SK-N-SH (cell line): ENCODE results near the gene PMP22. TPM values are rescaled to one million over a fixed set of nuclear protein-coding genes. Genes with fewer than 3 reads are reported as not detected.

Source experiments
- CTCF ChIA-PET: fragments of 300-600, 350-600 bp; formaldehyde crosslinking; extraction: SDS; loops from one replicate; lab custom pipeline; 2021; lab: Yijun Ruan, JAX
- POLR2A ChIA-PET: fragments of 350-600 bp; sonication (Branson Sonifier 250); formaldehyde crosslinking; extraction: SDS; loops from one replicate; lab custom pipeline; 2020; ENCODE audit warnings: antibody characterized with exemption, inconsistent platforms; lab: Yijun Ruan, JAX
- DNase-seq: peaks from one replicate; pipeline ENCODE4 v3.0.0; 2012
- H2AFZ ChIP-seq: fragments of 200-600 bp; sonication (generic); 2 replicates; pipeline ENCODE4 v1.8.1; 2016; ENCODE audit warnings: antibody characterized with exemption, mild to moderate bottlenecking, low read depth
- H3F3A ChIP-seq: fragments of 200-600 bp; sonication (generic); replicated peaks from 2 replicates; pipeline ENCODE3; 2016; ENCODE audit warnings: antibody characterized with exemption, mild to moderate bottlenecking; ENCODE audit not compliant: insufficient read depth
- H3K27ac ChIP-seq, 2 experiments: fragments of 200-500 bp in 1 of 2; fragments of 200-600 bp in 1 of 2; sonication (Bioruptor generic) in 1 of 2; sonication (generic), shearing (Covaris generic) in 1 of 2; 2 replicates each; pipeline versions ENCODE4 v1.5.1 to v1.6.1; 2014 to 2016; ENCODE audit warnings: low read depth in 2 of 2, inconsistent platforms in 1 of 2, low read length in 1 of 2, mild to moderate bottlenecking in 1 of 2, mixed read lengths in 1 of 2
- H3K27me3 ChIP-seq: fragments of 200-600 bp; sonication (generic), shearing (Covaris generic); 2 replicates; pipeline ENCODE4 v1.6.1; 2016; ENCODE audit warnings: mixed run types; ENCODE audit not compliant: insufficient read depth
- H3K36me3 ChIP-seq, 2 experiments: fragments of 200-500 bp in 1 of 2; fragments of 200-600 bp in 1 of 2; sonication (Bioruptor generic) in 1 of 2; sonication (generic) in 1 of 2; replicated peaks in 1 of 2; 2 replicates each; pipeline versions ENCODE3 to v1.5.1; 2014 to 2016; ENCODE audit warnings: low read length in 1 of 2, mild to moderate bottlenecking in 1 of 2; ENCODE audit not compliant: insufficient read depth in 2 of 2, control insufficient read depth in 1 of 2
- H3K4me1 ChIP-seq, 2 experiments: fragments of 200-500 bp in 1 of 2; fragments of 200-600 bp in 1 of 2; sonication (Bioruptor generic) in 1 of 2; sonication (generic), shearing (Covaris generic) in 1 of 2; 2 replicates each; pipeline versions ENCODE4 v1.5.1 to v1.6.1; 2014 to 2016; ENCODE audit warnings: low read depth in 1 of 2, low read length in 1 of 2, mixed run types in 1 of 2; ENCODE audit not compliant: insufficient read depth in 2 of 2, control insufficient read depth in 1 of 2
- H3K4me2 ChIP-seq: fragments of 200-600 bp; sonication (generic), shearing (Covaris generic); 2 replicates; pipeline ENCODE4 v1.6.1; 2017; ENCODE audit warnings: mixed run types
- H3K4me3 ChIP-seq, 2 experiments: fragments of 200-500 bp in 1 of 2; fragments of 200-600 bp in 1 of 2; sonication (Bioruptor generic) in 1 of 2; sonication (generic), shearing (Covaris generic) in 1 of 2; 2 replicates each; pipeline versions ENCODE4 v1.5.1 to v1.8.1; 2014 to 2016; ENCODE audit warnings: low read depth in 2 of 2, inconsistent platforms in 1 of 2, low read length in 1 of 2, mild to moderate bottlenecking in 1 of 2, mixed read lengths in 1 of 2, moderate library complexity in 1 of 2
- H3K79me2 ChIP-seq: fragments of 200-600 bp; sonication (generic); 2 replicates; pipeline ENCODE4 v1.8.1; 2017; ENCODE audit warnings: mild to moderate bottlenecking; ENCODE audit not compliant: insufficient read depth
- H3K9ac ChIP-seq: fragments of 200-600 bp; sonication (generic); 2 replicates; pipeline ENCODE4 v1.6.1; 2017; ENCODE audit warnings: mixed run types
- H3K9me2 ChIP-seq: fragments of 200-600 bp; sonication (generic); 2 replicates; pipeline ENCODE4 v1.6.1; 2017; ENCODE audit warnings: mixed run types
- H3K9me3 ChIP-seq: fragments of 200-600 bp; sonication (generic); 2 replicates; pipeline ENCODE4 v1.6.1; 2017; ENCODE audit warnings: mixed run types, mild to moderate bottlenecking, moderate library complexity
- H4K20me1 ChIP-seq: fragments of 200-600 bp; sonication (generic); 2 replicates; pipeline ENCODE4 v1.6.1; 2017; ENCODE audit warnings: mild to moderate bottlenecking, mixed run types; ENCODE audit not compliant: insufficient read depth
- ELF1 ChIP-seq: IDR thresholded peaks from 2 replicates; pipeline ENCODE4 v1.4.0; 2012
- EP300 ChIP-seq, 2 experiments: IDR thresholded peaks; 2 replicates each; pipeline versions ENCODE4 v1.4.0 to v1.6.1; 2012; ENCODE audit warnings: borderline replicate concordance in 1 of 2, low read depth in 1 of 2, low read length in 1 of 2
- FOSL2 ChIP-seq: IDR thresholded peaks from 2 replicates; pipeline ENCODE4 v1.4.0; 2012; ENCODE audit warnings: low read depth, mild to moderate bottlenecking, moderate library complexity, borderline replicate concordance
- FOXJ3 ChIP-seq: sonication (generic); formaldehyde crosslinking; IDR thresholded peaks from 2 replicates; pipeline ENCODE4 v1.5.1; 2020; ENCODE audit warnings: mild to moderate bottlenecking, missing genetic modification reagents
- GABPA ChIP-seq: IDR thresholded peaks from 2 replicates; pipeline ENCODE4 v1.4.0; 2012; ENCODE audit warnings: low read depth, mild to moderate bottlenecking
- JUND ChIP-seq: IDR thresholded peaks from 2 replicates; pipeline ENCODE4 v1.4.0; 2012
- NFIC ChIP-seq: IDR thresholded peaks from 2 replicates; pipeline ENCODE4 v1.4.0; 2012; ENCODE audit warnings: borderline replicate concordance
- NRF1 ChIP-seq: IDR thresholded peaks from 2 replicates; pipeline ENCODE4 v1.6.1; 2012; ENCODE audit warnings: low read depth, mild to moderate bottlenecking, low read length
- RAD21 ChIP-seq: IDR thresholded peaks from 2 replicates; pipeline ENCODE4 v1.6.1; 2012; ENCODE audit warnings: mild to moderate bottlenecking, low read length
- RFX5 ChIP-seq: IDR thresholded peaks from 2 replicates; pipeline ENCODE4 v1.6.1; 2012; ENCODE audit warnings: mild to moderate bottlenecking, improper control_type of control experiment, low read length
- RXRA ChIP-seq: IDR thresholded peaks from 2 replicates; pipeline ENCODE4 v1.4.0; 2012; ENCODE audit warnings: low read depth, mild to moderate bottlenecking, borderline replicate concordance
- SIN3A ChIP-seq: IDR thresholded peaks from 2 replicates; pipeline ENCODE4 v1.6.1; 2012; ENCODE audit warnings: low read depth, mild to moderate bottlenecking, low read length, moderate library complexity, borderline replicate concordance
- SMC3 ChIP-seq: IDR thresholded peaks from 2 replicates; pipeline ENCODE4 v1.6.1; 2012; ENCODE audit warnings: low read depth, low read length, improper control_type of control experiment
- TCF12 ChIP-seq: IDR thresholded peaks from 2 replicates; pipeline ENCODE4 v1.4.0; 2012
- TEAD4 ChIP-seq: IDR thresholded peaks from 2 replicates; pipeline ENCODE4 v1.4.0; 2012; ENCODE audit warnings: mild to moderate bottlenecking, borderline replicate concordance; ENCODE audit not compliant: insufficient read depth
- YY1 ChIP-seq: IDR thresholded peaks from 2 replicates; pipeline ENCODE4 v1.4.0; 2012; ENCODE audit warnings: low read depth, mild to moderate bottlenecking
- WGBS: methylation state at CpG from one replicate; pipeline ENCODE4 v1.1.6; 2017; ENCODE audit warnings: low lambda C conversion rate; 5-methylcytosine and 5-hydroxymethylcytosine counted together
- polyA plus RNA-seq, 3 experiments: library from polyadenylated mRNA; depleted of rRNA; stranded (reverse); fragments of >200 nt; gene quantifications; 2 replicates each; pipeline ENCODE4 v1.2.3, GENCODE V29; 2012
- TF ChIP-seq, protein P1 (sequence below): IDR thresholded peaks from 2 replicates; pipeline ENCODE4 v1.6.1; 2012; ENCODE audit warnings: mild to moderate bottlenecking, low read depth, low read length, moderate library complexity
- TF ChIP-seq, protein P2 (sequence below): IDR thresholded peaks from 2 replicates; pipeline ENCODE4 v1.4.0; 2012; ENCODE audit warnings: low read depth, borderline replicate concordance
- TF ChIP-seq, protein P3 (sequence below): IDR thresholded peaks from 2 replicates; pipeline ENCODE4 v1.4.0; 2012; ENCODE audit warnings: low read depth
- TF ChIP-seq, protein P4 (sequence below): fragments of 150-350 bp; IDR thresholded peaks from 2 replicates; pipeline ENCODE4 v1.6.1; 2017; ENCODE audit warnings: antibody characterized with exemption, low read length, low read depth, borderline replicate concordance

PMP22 gene
- polyA plus RNA-seq, 1 of the 3 experiments (the other 2 are of a cell fraction): 82.5 TPM

DNA sequence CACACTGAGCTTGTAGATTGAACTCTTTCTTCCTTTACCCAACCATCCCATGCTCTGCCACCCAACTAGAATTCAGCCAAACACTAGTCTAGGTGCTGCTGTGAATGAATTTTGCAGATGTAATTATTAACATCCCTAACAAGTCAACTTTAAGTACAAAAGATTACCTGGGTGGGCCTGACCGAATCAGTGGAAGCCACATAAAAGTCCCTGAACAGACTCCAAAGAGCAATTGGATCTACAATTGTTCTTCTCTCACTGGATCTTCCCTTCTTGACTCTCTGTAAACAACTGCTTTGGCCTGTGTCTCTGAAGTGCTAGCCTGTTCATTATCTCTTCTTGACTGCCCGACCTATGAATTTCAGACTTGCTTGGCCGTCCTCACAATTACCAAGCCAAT lies 67.9 kb downstream of the PMP22 start:
- ChIA-PET POLR2A (no interaction called here), CTCF (no interaction called here)
- Histone ChIP-seq H3F3A (no peaks in the 10 kb centered on the region), H4K20me1 (no peaks in the 10 kb centered on the region), H3K9me3 (no peaks in the 10 kb centered on the region), H3K27me3 (no peaks in the 10 kb centered on the region), H3K27ac (no peak overlapping the region), H3K36me3 (no peaks in the 10 kb centered on the region), H3K4me3 (no peak overlapping the region), H2AFZ (no peak overlapping the region), H3K9ac (no peak overlapping the region), H3K4me2 (no peak overlapping the region), H3K79me2 (no peaks in the 10 kb centered on the region), H3K9me2 (no peaks in the 10 kb centered on the region), H3K4me1 (peaks cover 0 to 13% of the 10 kb centered on the region in 2 experiments; a peak in 2 of 4 replicates)
- TF ChIP-seq, protein P1, sequence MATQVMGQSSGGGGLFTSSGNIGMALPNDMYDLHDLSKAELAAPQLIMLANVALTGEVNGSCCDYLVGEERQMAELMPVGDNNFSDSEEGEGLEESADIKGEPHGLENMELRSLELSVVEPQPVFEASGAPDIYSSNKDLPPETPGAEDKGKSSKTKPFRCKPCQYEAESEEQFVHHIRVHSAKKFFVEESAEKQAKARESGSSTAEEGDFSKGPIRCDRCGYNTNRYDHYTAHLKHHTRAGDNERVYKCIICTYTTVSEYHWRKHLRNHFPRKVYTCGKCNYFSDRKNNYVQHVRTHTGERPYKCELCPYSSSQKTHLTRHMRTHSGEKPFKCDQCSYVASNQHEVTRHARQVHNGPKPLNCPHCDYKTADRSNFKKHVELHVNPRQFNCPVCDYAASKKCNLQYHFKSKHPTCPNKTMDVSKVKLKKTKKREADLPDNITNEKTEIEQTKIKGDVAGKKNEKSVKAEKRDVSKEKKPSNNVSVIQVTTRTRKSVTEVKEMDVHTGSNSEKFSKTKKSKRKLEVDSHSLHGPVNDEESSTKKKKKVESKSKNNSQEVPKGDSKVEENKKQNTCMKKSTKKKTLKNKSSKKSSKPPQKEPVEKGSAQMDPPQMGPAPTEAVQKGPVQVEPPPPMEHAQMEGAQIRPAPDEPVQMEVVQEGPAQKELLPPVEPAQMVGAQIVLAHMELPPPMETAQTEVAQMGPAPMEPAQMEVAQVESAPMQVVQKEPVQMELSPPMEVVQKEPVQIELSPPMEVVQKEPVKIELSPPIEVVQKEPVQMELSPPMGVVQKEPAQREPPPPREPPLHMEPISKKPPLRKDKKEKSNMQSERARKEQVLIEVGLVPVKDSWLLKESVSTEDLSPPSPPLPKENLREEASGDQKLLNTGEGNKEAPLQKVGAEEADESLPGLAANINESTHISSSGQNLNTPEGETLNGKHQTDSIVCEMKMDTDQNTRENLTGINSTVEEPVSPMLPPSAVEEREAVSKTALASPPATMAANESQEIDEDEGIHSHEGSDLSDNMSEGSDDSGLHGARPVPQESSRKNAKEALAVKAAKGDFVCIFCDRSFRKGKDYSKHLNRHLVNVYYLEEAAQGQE: no peak
- TF ChIP-seq, protein P2, sequence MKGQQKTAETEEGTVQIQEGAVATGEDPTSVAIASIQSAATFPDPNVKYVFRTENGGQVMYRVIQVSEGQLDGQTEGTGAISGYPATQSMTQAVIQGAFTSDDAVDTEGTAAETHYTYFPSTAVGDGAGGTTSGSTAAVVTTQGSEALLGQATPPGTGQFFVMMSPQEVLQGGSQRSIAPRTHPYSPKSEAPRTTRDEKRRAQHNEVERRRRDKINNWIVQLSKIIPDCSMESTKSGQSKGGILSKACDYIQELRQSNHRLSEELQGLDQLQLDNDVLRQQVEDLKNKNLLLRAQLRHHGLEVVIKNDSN: no peak
- TF ChIP-seq JUND: no peak
- TF ChIP-seq TEAD4: no peak
- no peak for TF ChIP-seq GABPA
- no peak for TF ChIP-seq RXRA
- TF ChIP-seq FOXJ3 (CRISPR knock-in tag): no peak
- TF ChIP-seq RFX5: no peak
- TF ChIP-seq SMC3: no peak
- TF ChIP-seq TCF12: no peak
- no peak for TF ChIP-seq YY1
- no peak for TF ChIP-seq FOSL2
- TF ChIP-seq EP300 (IDR thresholded peaks at IDR 0.05; ENCODE audit: borderline replicate concordance in 1 of 2, low read depth in 1 of 2, low read length in 1 of 2): no peak
- TF ChIP-seq, protein P3, sequence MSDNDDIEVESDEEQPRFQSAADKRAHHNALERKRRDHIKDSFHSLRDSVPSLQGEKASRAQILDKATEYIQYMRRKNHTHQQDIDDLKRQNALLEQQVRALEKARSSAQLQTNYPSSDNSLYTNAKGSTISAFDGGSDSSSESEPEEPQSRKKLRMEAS: no peak
- TF ChIP-seq, protein P4, sequence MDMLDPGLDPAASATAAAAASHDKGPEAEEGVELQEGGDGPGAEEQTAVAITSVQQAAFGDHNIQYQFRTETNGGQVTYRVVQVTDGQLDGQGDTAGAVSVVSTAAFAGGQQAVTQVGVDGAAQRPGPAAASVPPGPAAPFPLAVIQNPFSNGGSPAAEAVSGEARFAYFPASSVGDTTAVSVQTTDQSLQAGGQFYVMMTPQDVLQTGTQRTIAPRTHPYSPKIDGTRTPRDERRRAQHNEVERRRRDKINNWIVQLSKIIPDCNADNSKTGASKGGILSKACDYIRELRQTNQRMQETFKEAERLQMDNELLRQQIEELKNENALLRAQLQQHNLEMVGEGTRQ: no peak
- no peak for TF ChIP-seq RAD21
- no peak for TF ChIP-seq NRF1
- no peak for TF ChIP-seq SIN3A
- TF ChIP-seq ELF1: no peak
- no peak for TF ChIP-seq NFIC
- DNase-seq: no peak
- 35% methylated on average over 3 of the region's 3 CpGs for WGBS
